ENCODE results near the gene PLXNA2. TPM values are rescaled to one million over a fixed set of nuclear protein-coding genes. Genes with fewer than 3 reads are reported as not detected.

The PLXNA2 gene
- polyA plus RNA-seq, 6 donors from 2014 or later, result 0.35 to 1.6 (median 0.60) TPM; not detected in 1

GRCh38 chr1:208004851-208005250, 239.3 kb downstream of the PLXNA2 start:
- Mint-ChIP-seq H3K27me3 (peaks cover 0 to 17% (median 6%) of the 10 kb centered on the region in 3 donors), H3K27ac (no peak overlapping the region), H3K9me3 (peaks cover 0 to 9% (median 0%) of the 10 kb centered on the region in 7 donors), H3K4me3 (peak overlapping the region in 1 of 8 donors; percentile 26), H3K36me3 (no peaks in the 10 kb centered on the region), H3K4me1 (no peaks in the 10 kb centered on the region)
- ATAC-seq (ENCODE audit: low read depth in 2 of 2) (no peak), DNase-seq (no peak)

GRCh38 chr1:208003241-208003640, 240.9 kb downstream of the PLXNA2 start:
- ATAC-seq (ENCODE audit: low read depth in 2 of 2) (no peak), DNase-seq (no peak)
- Mint-ChIP-seq H3K27me3 (peaks cover 0 to 17% (median 6%) of the 10 kb centered on the region in 3 donors), H3K9me3 (peaks cover 0 to 9% (median 0%) of the 10 kb centered on the region in 7 donors), H3K36me3 (no peaks in the 10 kb centered on the region), H3K4me1 (peaks cover 0 to 3% (median 0%) of the 10 kb centered on the region in 3 donors), H3K4me3 (no peak overlapping the region), H3K27ac (no peak overlapping the region)

- ATAC-seq (ENCODE audit: low read depth in 2 of 2), result no peak
- Mint-ChIP-seq H3K4me3 (no peak overlapping the region), H3K9me3 (peaks cover 0 to 9% (median 0%) of the 10 kb centered on the region in 7 donors), H3K27me3 (peaks cover 0 to 17% (median 6%) of the 10 kb centered on the region in 3 donors), H3K27ac (no peak overlapping the region), H3K4me1 (peaks cover 0 to 3% (median 0%) of the 10 kb centered on the region in 3 donors), H3K36me3 (no peaks in the 10 kb centered on the region)
- no peak for DNase-seq
These were observed 241.5 kb downstream of the PLXNA2 start for GRCh38 chr1:208002672-208003071.

GRCh38 chr1:208002078-208002477, 242.1 kb downstream of the PLXNA2 start:
- Mint-ChIP-seq H3K4me1 (peaks cover 0 to 3% (median 0%) of the 10 kb centered on the region in 3 donors), H3K36me3 (no peaks in the 10 kb centered on the region), H3K4me3 (no peak overlapping the region), H3K9me3 (peaks cover 0 to 9% (median 0%) of the 10 kb centered on the region in 7 donors), H3K27ac (no peak overlapping the region), H3K27me3 (peaks cover 0 to 17% (median 6%) of the 10 kb centered on the region in 3 donors)
- ATAC-seq (ENCODE audit: low read depth in 2 of 2) (no peak), DNase-seq (no peak)

GRCh38 chr1:208000504-208000903, 243.7 kb downstream of the PLXNA2 start:
- Mint-ChIP-seq H3K4me1 (peaks cover 0 to 3% (median 0%) of the 10 kb centered on the region in 3 donors), H3K27ac (no peak overlapping the region), H3K4me3 (no peak overlapping the region), H3K36me3 (no peaks in the 10 kb centered on the region), H3K9me3 (peaks cover 0 to 9% (median 0%) of the 10 kb centered on the region in 7 donors), H3K27me3 (peaks cover 0 to 17% (median 6%) of the 10 kb centered on the region in 3 donors)
- DNase-seq (no peak), ATAC-seq (ENCODE audit: low read depth in 2 of 2) (no peak)

- Mint-ChIP-seq H3K4me1 (peaks cover 0 to 3% (median 0%) of the 10 kb centered on the region in 3 donors), H3K9me3 (peaks cover 0 to 9% (median 0%) of the 10 kb centered on the region in 7 donors), H3K4me3 (no peak overlapping the region), H3K27me3 (peaks cover 0 to 17% (median 6%) of the 10 kb centered on the region in 3 donors), H3K27ac (no peak overlapping the region), H3K36me3 (no peaks in the 10 kb centered on the region)
- DNase-seq (no peak), ATAC-seq (ENCODE audit: low read depth in 2 of 2) (no peak)
These were observed 244.2 kb downstream of the PLXNA2 start for GRCh38 chr1:207999972-208000371.

- Mint-ChIP-seq H3K9me3 (peaks cover 0 to 9% (median 0%) of the 10 kb centered on the region in 7 donors), H3K36me3 (no peaks in the 10 kb centered on the region), H3K27ac (peak overlapping the region in 2 of 6 donors; percentile 11 to 21), H3K27me3 (peaks cover 1 to 17% (median 8%) of the 10 kb centered on the region in 3 donors), H3K4me1 (peaks cover 0 to 3% (median 0%) of the 10 kb centered on the region in 3 donors), H3K4me3 (no peak overlapping the region)
- DNase-seq (no peak), ATAC-seq (ENCODE audit: low read depth in 2 of 2) (no peak)
These were observed 244.8 kb downstream of the PLXNA2 start for GRCh38 chr1:207999274-207999915.

GRCh38 chr1:207998691-207999090, 245.5 kb downstream of the PLXNA2 start:
- ATAC-seq (ENCODE audit: low read depth in 2 of 2), result no peak
- H3K27me3 Mint-ChIP-seq, result peaks cover 6 to 21% (median 10%) of the 10 kb centered on the region in 3 donors
- peaks cover 0 to 9% (median 0%) of the 10 kb centered on the region in 7 donors for H3K9me3 Mint-ChIP-seq

GRCh38 chr1:207997486-207998268, 246.5 kb downstream of the PLXNA2 start:
- H3K36me3 Mint-ChIP-seq, result no peaks in the 10 kb centered on the region
- H3K9me3 Mint-ChIP-seq, result peaks cover 0 to 9% (median 0%) of the 10 kb centered on the region in 7 donors
- H3K4me3 Mint-ChIP-seq, result no peak overlapping the region
- H3K27me3 Mint-ChIP-seq, result peaks cover 10 to 25% (median 11%) of the 10 kb centered on the region in 3 donors
- ATAC-seq (ENCODE audit: low read depth in 2 of 2), result peak; percentile 54 to 66
- peaks cover 0 to 3% (median 0%) of the 10 kb centered on the region in 3 donors for H3K4me1 Mint-ChIP-seq
- no peak overlapping the region for H3K27ac Mint-ChIP-seq
- peak; percentile 11 for DNase-seq

More at GRCh38 chr1:207998691-207999090, 245.5 kb downstream of the PLXNA2 start:
- Mint-ChIP-seq H3K4me3 (no peak overlapping the region), H3K27ac (no peak overlapping the region), H3K4me1 (peaks cover 0 to 3% (median 0%) of the 10 kb centered on the region in 3 donors), H3K36me3 (no peaks in the 10 kb centered on the region)
- DNase-seq, result no peak

- no peaks in the 10 kb centered on the region for H3K36me3 Mint-ChIP-seq
- DNase-seq (no peak), ATAC-seq (ENCODE audit: low read depth in 2 of 2) (no peak)
- no peak overlapping the region for H3K4me3 Mint-ChIP-seq
- H3K9me3 Mint-ChIP-seq, result peaks cover 0 to 7% (median 0%) of the 10 kb centered on the region in 7 donors
- H3K27ac Mint-ChIP-seq, result peak overlapping the region in 1 of 6 donors; percentile 12
- H3K27me3 Mint-ChIP-seq, result peaks cover 4 to 14% (median 11%) of the 10 kb centered on the region in 3 donors
- H3K4me1 Mint-ChIP-seq, result peaks cover 0 to 3% (median 0%) of the 10 kb centered on the region in 3 donors
These were observed 247.5 kb downstream of the PLXNA2 start for GRCh38 chr1:207996636-207997035.

- H3K4me1 Mint-ChIP-seq, result peaks cover 0 to 3% (median 0%) of the 10 kb centered on the region in 3 donors
- peaks cover 0 to 2% (median 0%) of the 10 kb centered on the region in 7 donors for H3K9me3 Mint-ChIP-seq
- H3K4me3 Mint-ChIP-seq, result no peak overlapping the region
- no peak for DNase-seq
- peaks cover 5 to 15% (median 11%) of the 10 kb centered on the region in 3 donors for H3K27me3 Mint-ChIP-seq
- no peak for ATAC-seq (ENCODE audit: low read depth in 2 of 2)
- H3K36me3 Mint-ChIP-seq, result no peaks in the 10 kb centered on the region
- H3K27ac Mint-ChIP-seq, result no peak overlapping the region
These were observed 248.6 kb downstream of the PLXNA2 start for GRCh38 chr1:207995576-207995975.

GRCh38 chr1:207993477-207994445, 250.4 kb downstream of the PLXNA2 start:
- no peak for ATAC-seq (ENCODE audit: low read depth in 2 of 2)
- Mint-ChIP-seq H3K27me3 (peaks cover 11 to 28% (median 18%) of the 10 kb centered on the region in 3 donors), H3K36me3 (no peaks in the 10 kb centered on the region), H3K4me3 (no peak overlapping the region), H3K9me3 (peaks cover 0 to 3% (median 0%) of the 10 kb centered on the region in 7 donors), H3K27ac (no peak overlapping the region), H3K4me1 (peaks cover 0 to under 1% (median 0%) of the 10 kb centered on the region in 3 donors)
- DNase-seq, result no peak
